Ovary (tissue), 3 donors: ENCODE measurements around the gene UNC5B.

Source experiments
- EP300 ChIP-seq: sonication (generic); formaldehyde crosslinking; IDR thresholded peaks from one replicate; pipeline ENCODE4 v1.6.1; 2017; ENCODE audit warnings: antibody characterized with exemption
- TF ChIP-seq, protein P1 (sequence below), 3 donors: fragments of 450-650 bp in 2 of 3; fragments of 200-600 bp in 1 of 3; IDR thresholded peaks; one replicate each; pipeline versions ENCODE4 v1.5.1 to v1.8.0; 2016 to 2022; ENCODE audit warnings: antibody characterized with exemption in 3 of 3, mild to moderate bottlenecking in 1 of 3
- donor health status: DM: no; HTN: no; CAD: no.

GRCh38 chr10:71270301-71271220, 58.2 kb downstream of the UNC5B start:
- TF ChIP-seq, protein P1, sequence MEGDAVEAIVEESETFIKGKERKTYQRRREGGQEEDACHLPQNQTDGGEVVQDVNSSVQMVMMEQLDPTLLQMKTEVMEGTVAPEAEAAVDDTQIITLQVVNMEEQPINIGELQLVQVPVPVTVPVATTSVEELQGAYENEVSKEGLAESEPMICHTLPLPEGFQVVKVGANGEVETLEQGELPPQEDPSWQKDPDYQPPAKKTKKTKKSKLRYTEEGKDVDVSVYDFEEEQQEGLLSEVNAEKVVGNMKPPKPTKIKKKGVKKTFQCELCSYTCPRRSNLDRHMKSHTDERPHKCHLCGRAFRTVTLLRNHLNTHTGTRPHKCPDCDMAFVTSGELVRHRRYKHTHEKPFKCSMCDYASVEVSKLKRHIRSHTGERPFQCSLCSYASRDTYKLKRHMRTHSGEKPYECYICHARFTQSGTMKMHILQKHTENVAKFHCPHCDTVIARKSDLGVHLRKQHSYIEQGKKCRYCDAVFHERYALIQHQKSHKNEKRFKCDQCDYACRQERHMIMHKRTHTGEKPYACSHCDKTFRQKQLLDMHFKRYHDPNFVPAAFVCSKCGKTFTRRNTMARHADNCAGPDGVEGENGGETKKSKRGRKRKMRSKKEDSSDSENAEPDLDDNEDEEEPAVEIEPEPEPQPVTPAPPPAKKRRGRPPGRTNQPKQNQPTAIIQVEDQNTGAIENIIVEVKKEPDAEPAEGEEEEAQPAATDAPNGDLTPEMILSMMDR (IDR thresholded peaks at IDR 0.05), result no peak
- TF ChIP-seq EP300, result no peak
